Fibroblast of lung (primary cell): Measurements from ENCODE around the gene ZNF277. TPM values are rescaled to one million over a fixed set of nuclear protein-coding genes. Genes with fewer than 3 reads are reported as not detected.

ENCODE experiments used
- DNase-seq, 2 donors: peaks; one replicate each; pipeline versions ENCODE4 v3.0.0 to v3.0.0-alpha.2; 2010; ENCODE audit warnings: low read depth in 2 of 2
- H2AFZ ChIP-seq: 2 replicates; pipeline ENCODE4 v1.5.1; 2012; ENCODE audit warnings: low read length, control low read depth, inconsistent platforms
- H3K27ac ChIP-seq: 2 replicates; pipeline ENCODE4 v1.5.1; 2011; ENCODE audit warnings: low read length, control low read depth; ENCODE audit not compliant: insufficient read depth
- H3K27me3 ChIP-seq: 2 replicates; pipeline ENCODE4 v1.5.1; 2011; ENCODE audit warnings: mild to moderate bottlenecking, low read length; ENCODE audit not compliant: control insufficient read depth, insufficient read depth
- H3K36me3 ChIP-seq: 2 replicates; pipeline ENCODE4 v1.5.1; 2011; ENCODE audit warnings: low read length; ENCODE audit not compliant: control insufficient read depth, insufficient read depth
- H3K4me1 ChIP-seq: 2 replicates; pipeline ENCODE4 v1.5.1; 2011; ENCODE audit warnings: low read length; ENCODE audit not compliant: control insufficient read depth, insufficient read depth; ENCODE audit errors: extremely low read depth
- H3K4me2 ChIP-seq: 2 replicates; pipeline ENCODE4 v1.5.1; 2011; ENCODE audit warnings: low read length, control low read depth; ENCODE audit not compliant: insufficient read depth; ENCODE audit errors: extremely low read depth
- H3K4me3 ChIP-seq, 4 experiments: fragments of 200-600 bp in 1 of 4; sonication (generic) in 1 of 4; replicated peaks in 1 of 4; 2 replicates each; pipeline ENCODE4 v1.5.1; 2011 to 2016; ENCODE audit warnings: low read length in 4 of 4, low read depth in 3 of 4, mild to moderate bottlenecking in 3 of 4, control low read depth in 2 of 4, inconsistent platforms in 1 of 4, mixed read lengths in 1 of 4; ENCODE audit not compliant: insufficient read depth in 1 of 4; ENCODE audit errors: control extremely low read depth in 1 of 4
- H3K79me2 ChIP-seq: 2 replicates; pipeline ENCODE4 v1.5.1; 2012; ENCODE audit warnings: mild to moderate bottlenecking, low read length, inconsistent platforms; ENCODE audit not compliant: control insufficient read depth, insufficient read depth
- H3K9ac ChIP-seq: 2 replicates; pipeline ENCODE4 v1.5.1; 2011; ENCODE audit warnings: mild to moderate bottlenecking, low read length, control low read depth; ENCODE audit not compliant: insufficient read depth
- H3K9me3 ChIP-seq: 2 replicates; pipeline ENCODE4 v1.5.1; 2012; ENCODE audit warnings: low read depth, low read length; ENCODE audit not compliant: control insufficient read depth, insufficient read depth
- H4K20me1 ChIP-seq: 2 replicates; pipeline ENCODE4 v1.5.1; 2011; ENCODE audit warnings: low read length; ENCODE audit not compliant: control insufficient read depth, insufficient read depth; ENCODE audit errors: extremely low read depth
- CTCF ChIP-seq, 2 donors: IDR thresholded peaks in 1 of 2; conservative IDR thresholded peaks in 1 of 2; 1 replicate in 1 of 2; 2 replicates in 1 of 2; pipeline ENCODE4 v1.5.1; 2011 to 2012; ENCODE audit warnings: low read length in 2 of 2, control low read depth in 1 of 2, inconsistent platforms in 1 of 2, low read depth in 1 of 2, mild to moderate bottlenecking in 1 of 2
- EZH2 ChIP-seq: IDR thresholded peaks from 2 replicates; pipeline ENCODE4 v1.5.1; 2012; ENCODE audit warnings: low read length, control low read depth, mild to moderate bottlenecking; ENCODE audit errors: missing control alignments
- polyA plus RNA-seq, 2 donors: library from polyadenylated mRNA; depleted of rRNA in 1 of 2; stranded (reverse) in 1 of 2; unstranded in 1 of 2; fragments of >200 nt; gene quantifications; 2 replicates each; pipeline ENCODE4 v1.2.1, GENCODE V29; 2011 to 2012; ENCODE audit warnings: missing spikeins in 1 of 2
- total RNA-seq: library from RNA; depleted of rRNA; stranded (reverse); fragments of >200 nt; gene quantifications from 2 replicates; pipeline ENCODE4 v1.2.1, GENCODE V29; 2014

The ZNF277 gene
- total and polyA plus RNA-seq, 2 donors (not counting 1 experiment from before 2014, with no cell fraction given), result 23.1 to 66.6 TPM

DNA sequence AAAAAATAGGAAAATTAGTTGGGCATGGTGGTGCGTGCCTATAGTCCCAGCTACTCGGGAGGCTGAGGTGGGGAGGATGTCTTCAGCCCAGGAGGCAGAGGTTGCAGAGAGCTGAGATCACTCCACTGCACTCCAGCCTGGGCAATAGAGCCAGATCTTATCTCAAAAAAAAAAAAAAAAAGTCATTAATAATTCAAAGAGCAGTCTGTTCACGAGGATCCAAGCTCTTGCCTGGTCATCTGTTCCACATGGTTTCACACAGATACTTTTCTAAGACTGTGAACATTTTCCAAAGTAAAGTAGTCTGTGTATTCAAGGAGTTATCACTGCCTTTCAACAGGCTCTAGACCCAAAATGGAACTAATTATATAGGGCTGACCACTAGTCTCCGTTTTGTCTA is 86.9 kb downstream of the ZNF277 start:
- H3K4me2 ChIP-seq, result no peak overlapping the region
- no peak overlapping the region for H3K27ac ChIP-seq
- H4K20me1 ChIP-seq, result no peaks in the 10 kb centered on the region
- H3K27me3 ChIP-seq, result no peaks in the 10 kb centered on the region
- H3K9ac ChIP-seq, result no peak overlapping the region
- TF ChIP-seq CTCF (conservative IDR thresholded peaks at IDR 0.05 in 1 of 2, IDR thresholded peaks at IDR 0.05 in 1 of 2; ENCODE audit: low read depth in 1 of 2, low read length in 2 of 2) (no peak), EZH2 (no peak)
- no peak overlapping the region for H3K4me3 ChIP-seq
- H3K36me3 ChIP-seq, result no peaks in the 10 kb centered on the region
- no peak overlapping the region for H2AFZ ChIP-seq
- H3K9me3 ChIP-seq, result no peaks in the 10 kb centered on the region
- no peaks in the 10 kb centered on the region for H3K79me2 ChIP-seq
- H3K4me1 ChIP-seq, result no peaks in the 10 kb centered on the region
- peak in 1 of 2 donors; percentile 38 for DNase-seq

- Histone ChIP-seq H3K9ac (no peak overlapping the region), H3K79me2 (no peaks in the 10 kb centered on the region), H3K4me3 (no peak overlapping the region), H2AFZ (no peak overlapping the region), H3K4me1 (no peaks in the 10 kb centered on the region), H3K4me2 (no peak overlapping the region), H3K36me3 (no peaks in the 10 kb centered on the region), H4K20me1 (no peaks in the 10 kb centered on the region), H3K9me3 (no peaks in the 10 kb centered on the region), H3K27ac (no peak overlapping the region), H3K27me3 (no peaks in the 10 kb centered on the region)
- DNase-seq, result peak in 1 of 2 donors; percentile 49
- no peak for TF ChIP-seq CTCF (conservative IDR thresholded peaks at IDR 0.05 in 1 of 2, IDR thresholded peaks at IDR 0.05 in 1 of 2; ENCODE audit: low read depth in 1 of 2, low read length in 2 of 2)
- no peak for TF ChIP-seq EZH2
These were observed 89.9 kb downstream of the ZNF277 start for GRCh38 chr7:112296432-112296831.

DNA sequence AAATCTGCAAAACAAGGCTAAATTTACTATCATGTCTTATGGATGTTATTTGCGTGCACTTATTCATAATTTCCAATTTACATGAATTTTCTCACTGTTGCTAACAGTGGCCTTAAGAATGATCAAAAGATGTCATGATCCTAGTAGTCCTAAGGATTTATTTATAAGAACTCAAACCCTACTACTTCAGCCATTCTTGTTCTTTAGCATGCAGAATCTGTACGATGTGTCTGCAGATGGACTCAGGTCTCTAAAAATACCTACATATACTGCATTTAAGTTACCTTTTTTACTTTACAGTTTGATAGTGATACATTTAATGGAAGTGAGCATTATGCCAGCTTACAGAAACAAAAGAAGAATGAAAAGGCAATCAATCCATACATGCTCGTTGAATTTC is 91.2 kb downstream of the ZNF277 start:
- Histone ChIP-seq H3K4me2 (no peak overlapping the region), H2AFZ (no peak overlapping the region), H3K9me3 (no peaks in the 10 kb centered on the region), H3K4me3 (no peak overlapping the region), H4K20me1 (no peaks in the 10 kb centered on the region), H3K36me3 (no peaks in the 10 kb centered on the region), H3K27ac (no peak overlapping the region), H3K4me1 (no peaks in the 10 kb centered on the region), H3K9ac (no peak overlapping the region), H3K27me3 (no peaks in the 10 kb centered on the region), H3K79me2 (no peaks in the 10 kb centered on the region)
- TF ChIP-seq EZH2 (no peak), CTCF (conservative IDR thresholded peaks at IDR 0.05 in 1 of 2, IDR thresholded peaks at IDR 0.05 in 1 of 2; ENCODE audit: low read depth in 1 of 2, low read length in 2 of 2) (no peak)
- DNase-seq, result no peak
